Endothelial cell of umbilical vein (primary cell): ENCODE data around the gene LHFPL6. TPM values are rescaled to one million over a fixed set of nuclear protein-coding genes. Genes with fewer than 3 reads are reported as not detected.

Experiments
- BruUV-seq: library from RNA; stranded (reverse); fragments of 400-500 nt; replicated peaks from 2 replicates; lab custom pipeline; 2021; lab: Mats Ljungman, UMichigan
- CTCF ChIA-PET: fragments of 300-600, 350-600 bp; sonication (Branson Sonifier 250); formaldehyde crosslinking; loops from one replicate; lab custom pipeline; 2021; ENCODE audit warnings: antibody characterized with exemption, inconsistent platforms; lab: Charles Lee
- POLR2A ChIA-PET: fragments of 300-600, 350-600 bp; sonication (Branson Sonifier 250); formaldehyde crosslinking; loops from one replicate; lab custom pipeline; 2021; ENCODE audit warnings: antibody characterized with exemption, inconsistent platforms; lab: Charles Lee
- DNase-seq: peaks from one replicate; pipeline ENCODE4 v3.0.0-alpha.2; 2011; ENCODE audit warnings: low read depth, low spot score
- FAIRE-seq: peaks from 2 replicates; lab custom pipeline; 2011; peaks lifted over from hg19 to GRCh38; lab: Jason Lieb, UNC
- H2AFZ ChIP-seq: 2 replicates; pipeline ENCODE4 v1.6.0; 2012; ENCODE audit warnings: low read depth, low read length, control low read depth, inconsistent platforms
- H3K27ac ChIP-seq: 2 replicates; pipeline ENCODE4 v1.5.1; 2011; ENCODE audit warnings: low read depth, mild to moderate bottlenecking, control low read depth, low read length, moderate library complexity; ENCODE audit not compliant: insufficient read depth
- H3K27me3 ChIP-seq, 2 experiments: 2 replicates each; pipeline versions ENCODE4 v1.6.0 to v1.6.1; 2011; ENCODE audit warnings: low read length in 2 of 2, mixed read lengths in 1 of 2; ENCODE audit not compliant: control insufficient read depth in 2 of 2, insufficient read depth in 2 of 2
- H3K36me3 ChIP-seq, 2 experiments: 2 replicates in 1 of 2; 3 replicates in 1 of 2; pipeline ENCODE4 v1.5.1; 2011; ENCODE audit warnings: low read length in 2 of 2, mild to moderate bottlenecking in 1 of 2, moderate library complexity in 1 of 2; ENCODE audit not compliant: control insufficient read depth in 2 of 2, insufficient read depth in 2 of 2; ENCODE audit errors: extremely low read depth in 1 of 2
- H3K4me1 ChIP-seq: 3 replicates; pipeline ENCODE4 v1.5.1; 2011; ENCODE audit warnings: mild to moderate bottlenecking, low read length; ENCODE audit not compliant: control insufficient read depth, insufficient read depth; ENCODE audit errors: extremely low read depth
- H3K4me2 ChIP-seq: 2 replicates; pipeline ENCODE4 v1.6.1; 2011; ENCODE audit warnings: low read length, control low read depth, mixed read lengths; ENCODE audit not compliant: insufficient read depth
- H3K4me3 ChIP-seq, 3 experiments: fragments of 200-600 bp in 1 of 3; sonication (generic), shearing (Covaris generic) in 1 of 3; replicated peaks in 1 of 3; 2 replicates each; pipeline ENCODE4 v1.5.1; 2011 to 2016; ENCODE audit warnings: control low read depth in 3 of 3, low read length in 3 of 3, mild to moderate bottlenecking in 2 of 3, inconsistent platforms in 1 of 3, low read depth in 1 of 3, moderate library complexity in 1 of 3; ENCODE audit not compliant: insufficient read depth in 1 of 3
- H3K79me2 ChIP-seq: 2 replicates; pipeline ENCODE4 v1.6.0; 2012; ENCODE audit warnings: low read length, inconsistent platforms; ENCODE audit not compliant: control insufficient read depth, insufficient read depth
- H3K9ac ChIP-seq: replicated peaks from 2 replicates; pipeline ENCODE3; 2011; ENCODE audit warnings: low read length, control low read depth; ENCODE audit not compliant: insufficient read depth; ENCODE audit errors: extremely low read depth
- H3K9me1 ChIP-seq: replicated peaks from 3 replicates; pipeline ENCODE4 v1.6.0; 2011; ENCODE audit warnings: mild to moderate bottlenecking, low read length; ENCODE audit not compliant: control insufficient read depth, insufficient read depth; ENCODE audit errors: extremely low read depth
- H3K9me3 ChIP-seq: replicated peaks from 2 replicates; pipeline ENCODE4 v1.5.1; 2012; ENCODE audit warnings: low read length, inconsistent platforms; ENCODE audit not compliant: control insufficient read depth, insufficient read depth
- H4K20me1 ChIP-seq: replicated peaks from 2 replicates; pipeline ENCODE3; 2011; ENCODE audit warnings: mild to moderate bottlenecking, low read length; ENCODE audit not compliant: control insufficient read depth, insufficient read depth; ENCODE audit errors: extremely low read depth
- CTCF ChIP-seq, 2 donors: IDR thresholded peaks; 1 replicate in 1 of 2; 2 replicates in 1 of 2; pipeline ENCODE4 v1.5.1; 2011; ENCODE audit warnings: low read length in 2 of 2, mild to moderate bottlenecking in 2 of 2, moderate library complexity in 2 of 2, control low read depth in 1 of 2, inconsistent platforms in 1 of 2, low read depth in 1 of 2; ENCODE audit not compliant: insufficient read depth in 1 of 2; ENCODE audit errors: extremely low read depth in 1 of 2
- EZH2 ChIP-seq: IDR thresholded peaks from 2 replicates; pipeline ENCODE4 v1.6.1; 2012; ENCODE audit warnings: borderline replicate concordance, low read depth, mild to moderate bottlenecking, moderate library complexity, low read length, inconsistent platforms; ENCODE audit not compliant: severe bottlenecking
- FOS ChIP-seq: IDR thresholded peaks from 2 replicates; pipeline ENCODE4 v1.6.1; 2011; ENCODE audit warnings: mild to moderate bottlenecking, low read length, moderate library complexity, borderline replicate concordance; ENCODE audit not compliant: insufficient read depth
- GATA2 ChIP-seq: IDR thresholded peaks from 2 replicates; pipeline ENCODE4 v1.7.0; 2011; ENCODE audit warnings: low read depth, mild to moderate bottlenecking, moderate library complexity, mixed read lengths, low read length; ENCODE audit not compliant: insufficient read length, insufficient read depth
- JUN ChIP-seq: IDR thresholded peaks from 2 replicates; pipeline ENCODE4 v1.6.1; 2011; ENCODE audit warnings: borderline replicate concordance, low read depth; ENCODE audit not compliant: insufficient read length, insufficient read depth
- MAX ChIP-seq: IDR thresholded peaks from 2 replicates; pipeline ENCODE4 v1.6.1; 2011; ENCODE audit not compliant: insufficient read depth, insufficient read length
- MYC ChIP-seq: IDR thresholded peaks from one replicate; pipeline ENCODE4 v1.6.1; 2011; ENCODE audit warnings: mild to moderate bottlenecking, low read depth, low read length
- POLR2A ChIP-seq: IDR thresholded peaks from 2 replicates; pipeline ENCODE4 v1.6.1; 2012; ENCODE audit warnings: low read depth, mild to moderate bottlenecking, control low read depth, low read length
- dilution Hi-C: fragments of 300-500 bp; cut with MboI; formaldehyde crosslinking; loops from one replicate; pipeline ENCODE4 v1.15.0; 2019; ENCODE audit warnings: low sequenced_read_pairs; ENCODE audit not compliant: extremely low pct_ligation_motif_present
- intact Hi-C: fragments of 100-400 bp; cut with micrococcal nuclease; formaldehyde crosslinking; loops from one replicate; pipeline ENCODE4 v1.10.0; 2022
- polyA plus RNA-seq, 4 experiments: library from polyadenylated mRNA; depleted of rRNA in 3 of 4; stranded (reverse) in 3 of 4; unstranded in 1 of 4; fragments of >200 nt; gene quantifications; 2 replicates each; pipeline versions ENCODE4 v1.2.1 to v1.2.3, GENCODE V29; 2011 to 2012; ENCODE audit warnings: missing spikeins in 1 of 4
- total RNA-seq: library from RNA; stranded (reverse); gene quantifications from 2 replicates; pipeline ENCODE4 v1.2.3, GENCODE V29; 2021

Gene LHFPL6
- total and polyA plus RNA-seq, 2 donors (not counting 3 experiments of a cell fraction or from before 2014, with no cell fraction given) = 17.5 to 19.4 TPM

DNA sequence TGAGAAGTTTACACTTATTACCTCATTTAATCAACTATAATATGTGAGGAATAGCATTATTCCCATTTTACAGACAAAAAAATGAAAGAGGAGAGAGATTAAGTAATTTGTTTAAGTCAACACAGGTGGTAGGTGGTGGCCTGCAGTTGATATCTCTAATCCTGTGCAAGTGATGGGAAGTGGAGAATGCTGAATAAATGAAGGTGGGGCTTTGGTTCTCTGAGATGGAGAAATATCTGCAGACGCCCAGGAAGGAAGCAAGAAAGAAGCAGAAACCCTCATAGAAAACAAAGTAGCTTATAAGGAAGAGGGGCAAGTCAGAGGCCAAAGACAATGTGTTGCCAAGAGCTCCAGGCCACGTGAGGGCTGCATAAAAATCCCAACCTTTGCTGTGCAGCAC lies 290.4 kb downstream of the LHFPL6 start:
- Histone ChIP-seq H3K4me2 (no peak overlapping the region), H3K9ac (no peak overlapping the region), H3K79me2 (no peaks in the 10 kb centered on the region), H2AFZ (no peak overlapping the region), H3K36me3 (no peaks in the 10 kb centered on the region), H3K9me1 (no peaks in the 10 kb centered on the region), H3K4me3 (no peak overlapping the region), H3K27ac (no peak overlapping the region), H3K4me1 (no peaks in the 10 kb centered on the region), H3K27me3 (peaks cover 0 to 3% of the 10 kb centered on the region in 2 experiments), H4K20me1 (no peaks in the 10 kb centered on the region), H3K9me3 (no peaks in the 10 kb centered on the region)
- ChIA-PET POLR2A (no interaction called here), CTCF (interaction anchor here (1.1 kb wide), 1 partner anchor 28 kb away, joined by 3 read pairs; no protein-coding TSS in a partner anchor)
- no peak for TF ChIP-seq JUN
- TF ChIP-seq CTCF (IDR thresholded peaks at IDR 0.05; ENCODE audit: extremely low read depth in 1 of 2, insufficient read depth in 1 of 2, low read depth in 1 of 2, low read length in 2 of 2) = no peak
- no peak for TF ChIP-seq EZH2
- no peak for TF ChIP-seq GATA2
- no peak for TF ChIP-seq FOS
- TF ChIP-seq MYC = no peak
- TF ChIP-seq POLR2A = no peak
- no peak for TF ChIP-seq MAX
- intact Hi-C loops (no loop called here), dilution Hi-C loops (no loop called here)
- no TSS peak for BruUV-seq
- FAIRE-seq = no peak
- no peak for DNase-seq
